NCI-H1092 treated with DMSO at 0.1 percent for 48 hours (cell line): ENCODE data around the gene KCNC1.

Source experiments
- DNase-seq: peaks from one replicate; lab custom pipeline; 2025; lab: John Stamatoyannopoulos, UW

Gene KCNC1

GRCh38 chr11:17734418-17734911, at the start of gene KCNC1:
KCNC1 (plus strand) TSS chr11:17734781; CDS start chr11:17736003, 1,222 bp downstream.
- peak; percentile 54 for DNase-seq

DNA sequence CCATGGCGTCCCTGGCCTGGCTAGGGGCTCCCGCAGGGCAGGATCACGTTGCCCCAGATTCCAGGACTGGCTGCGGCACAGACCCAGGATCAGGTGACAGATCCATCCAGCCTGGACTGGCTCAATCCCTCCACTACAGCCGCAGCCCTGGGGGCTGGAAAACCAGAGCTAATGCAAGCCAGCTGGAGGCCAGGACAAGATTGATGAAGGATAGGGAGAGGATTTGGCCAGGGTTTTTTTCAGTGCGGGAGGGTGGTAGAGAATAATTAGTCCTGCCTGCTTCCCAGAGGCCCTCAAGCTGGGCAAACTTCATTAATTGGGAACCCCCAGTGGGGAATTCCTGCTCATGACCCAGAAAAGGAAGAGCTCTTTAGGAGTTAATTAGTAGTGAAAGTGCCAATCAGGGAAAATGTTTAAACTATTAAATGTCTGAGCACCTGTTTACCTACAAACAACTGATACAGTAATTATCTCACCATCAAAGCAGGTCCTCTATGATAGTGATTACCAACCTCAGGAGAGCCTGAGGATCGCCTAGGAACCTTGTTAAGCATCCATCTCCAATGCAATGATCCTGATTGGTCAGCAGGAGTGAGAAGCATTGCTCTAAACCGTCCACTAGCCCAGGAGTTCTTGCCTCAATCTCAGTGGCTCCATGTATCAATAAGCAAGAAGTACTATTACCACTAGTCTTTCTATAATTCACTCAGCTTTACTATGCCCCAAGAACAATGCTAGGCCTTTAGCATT, 48.2 kb upstream of the KCNC1 start:
- DNase-seq: no peak

DNA sequence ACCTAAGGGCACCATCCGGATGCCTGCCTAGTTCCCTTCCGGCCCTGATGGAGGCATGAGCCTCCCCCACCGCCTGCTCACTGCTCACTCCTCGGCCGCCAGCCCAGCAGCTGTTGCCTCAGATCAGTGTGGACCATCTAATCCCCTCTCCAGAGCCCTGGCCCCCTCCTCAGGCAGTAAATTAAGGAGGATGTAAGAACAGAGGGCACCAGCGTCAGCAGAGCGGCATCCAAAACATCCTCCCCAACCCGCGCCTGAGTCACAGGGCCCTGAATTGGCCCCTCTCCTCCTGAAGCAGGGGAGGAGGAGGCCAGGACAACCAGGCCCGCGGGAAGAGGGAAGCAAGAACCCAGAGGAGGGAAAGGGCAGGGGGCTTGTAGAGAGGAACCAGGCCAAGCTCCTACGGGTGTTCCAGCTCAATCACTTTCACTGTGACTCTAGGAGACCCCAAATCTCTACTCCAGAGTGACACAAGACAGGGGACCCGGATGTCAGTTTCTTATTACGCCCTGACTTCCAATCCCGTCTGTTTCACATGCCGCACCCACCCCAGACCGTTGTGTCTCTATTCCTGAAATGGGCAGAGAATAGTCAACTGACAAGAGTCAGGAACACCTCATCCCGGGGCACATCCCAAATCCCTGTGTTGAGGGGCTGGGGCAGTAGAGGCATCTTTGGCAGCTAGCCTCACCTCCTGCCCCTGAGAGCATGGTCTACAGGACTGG, 46.5 kb upstream of the KCNC1 start:
- no peak for DNase-seq

GRCh38 chr11:17691550-17691949, 43.0 kb upstream of the KCNC1 start:
- no peak for DNase-seq

GRCh38 chr11:17691976-17692375, 42.6 kb upstream of the KCNC1 start:
- no peak for DNase-seq

GRCh38 chr11:17692931-17693330, 41.6 kb upstream of the KCNC1 start:
- DNase-seq: no peak

DNA sequence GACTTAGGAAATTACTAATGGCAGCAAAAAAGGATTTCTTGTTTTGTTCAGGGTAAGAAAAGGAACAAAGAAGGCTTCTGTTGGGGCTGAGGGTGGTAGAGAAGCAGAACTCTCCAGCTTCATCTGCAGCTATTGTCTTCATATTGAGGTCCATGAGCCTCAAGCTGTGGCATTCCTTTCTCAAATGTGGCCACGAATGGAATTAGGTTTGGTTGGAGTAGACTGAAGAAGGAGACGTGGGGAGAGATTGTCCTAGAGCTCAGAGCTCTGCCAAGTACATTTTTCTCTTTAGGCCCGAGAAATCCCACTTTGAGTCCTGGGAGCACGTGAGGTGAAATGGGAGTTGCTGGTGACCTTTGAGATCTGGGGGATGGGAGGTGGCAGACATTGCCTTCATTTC, 41.0 kb upstream of the KCNC1 start:
- DNase-seq: no peak

DNA sequence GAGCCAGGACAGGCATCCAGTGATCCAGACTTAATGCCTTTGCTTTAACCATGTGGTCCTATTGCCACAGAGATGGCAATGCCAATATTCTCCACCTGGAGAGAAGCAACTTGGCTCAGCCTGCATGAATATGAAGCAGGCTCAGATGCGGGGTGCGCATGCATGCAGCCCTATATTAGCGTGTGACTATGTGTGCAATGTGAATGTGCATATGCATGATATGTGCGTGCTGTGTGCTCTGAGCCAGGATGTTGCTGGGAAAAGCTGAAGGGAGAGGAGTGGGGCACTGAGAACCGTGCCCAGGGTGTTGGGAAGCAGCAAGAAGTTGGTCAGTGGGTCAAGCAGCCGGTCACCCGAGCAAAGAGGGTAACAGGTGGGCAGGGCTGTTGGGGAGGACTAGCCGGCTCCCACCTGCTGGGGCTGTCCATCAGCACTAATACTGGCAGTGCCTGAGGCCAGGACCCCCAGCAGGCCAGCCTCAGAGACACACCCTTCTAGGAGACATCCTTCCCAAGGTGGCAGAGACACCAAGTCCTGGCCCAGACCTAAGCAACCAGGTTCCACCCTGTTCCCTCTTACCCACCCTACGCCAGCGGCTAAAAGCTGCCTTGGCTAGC, 40.0 kb upstream of the KCNC1 start:
- DNase-seq: no peak

GRCh38 chr11:17695454-17696441, 38.8 kb upstream of the KCNC1 start:
- no peak for DNase-seq

DNA sequence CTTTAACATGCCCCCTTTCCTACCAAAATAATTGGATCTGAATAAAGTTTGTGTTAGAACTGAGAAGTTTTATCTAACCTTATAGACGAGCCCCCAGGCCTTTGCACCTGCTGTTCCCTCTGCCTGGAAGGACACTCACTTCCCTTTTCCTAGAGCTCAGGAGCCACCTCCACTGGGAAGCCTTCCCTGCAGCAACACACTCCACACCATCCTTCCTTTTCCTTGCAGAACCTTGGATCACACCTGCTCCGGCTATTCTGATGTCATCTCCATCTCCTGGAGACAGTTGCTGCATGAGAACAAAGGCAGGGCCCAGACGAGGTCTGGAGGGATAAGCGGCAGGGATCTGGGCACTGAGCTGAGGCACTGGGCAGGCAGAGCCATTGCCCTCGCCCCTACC, 37.8 kb upstream of the KCNC1 start:
- no peak for DNase-seq

- DNase-seq: no peak
Measured at GRCh38 chr11:17697175-17697949, 37.2 kb upstream of the KCNC1 start.

DNA sequence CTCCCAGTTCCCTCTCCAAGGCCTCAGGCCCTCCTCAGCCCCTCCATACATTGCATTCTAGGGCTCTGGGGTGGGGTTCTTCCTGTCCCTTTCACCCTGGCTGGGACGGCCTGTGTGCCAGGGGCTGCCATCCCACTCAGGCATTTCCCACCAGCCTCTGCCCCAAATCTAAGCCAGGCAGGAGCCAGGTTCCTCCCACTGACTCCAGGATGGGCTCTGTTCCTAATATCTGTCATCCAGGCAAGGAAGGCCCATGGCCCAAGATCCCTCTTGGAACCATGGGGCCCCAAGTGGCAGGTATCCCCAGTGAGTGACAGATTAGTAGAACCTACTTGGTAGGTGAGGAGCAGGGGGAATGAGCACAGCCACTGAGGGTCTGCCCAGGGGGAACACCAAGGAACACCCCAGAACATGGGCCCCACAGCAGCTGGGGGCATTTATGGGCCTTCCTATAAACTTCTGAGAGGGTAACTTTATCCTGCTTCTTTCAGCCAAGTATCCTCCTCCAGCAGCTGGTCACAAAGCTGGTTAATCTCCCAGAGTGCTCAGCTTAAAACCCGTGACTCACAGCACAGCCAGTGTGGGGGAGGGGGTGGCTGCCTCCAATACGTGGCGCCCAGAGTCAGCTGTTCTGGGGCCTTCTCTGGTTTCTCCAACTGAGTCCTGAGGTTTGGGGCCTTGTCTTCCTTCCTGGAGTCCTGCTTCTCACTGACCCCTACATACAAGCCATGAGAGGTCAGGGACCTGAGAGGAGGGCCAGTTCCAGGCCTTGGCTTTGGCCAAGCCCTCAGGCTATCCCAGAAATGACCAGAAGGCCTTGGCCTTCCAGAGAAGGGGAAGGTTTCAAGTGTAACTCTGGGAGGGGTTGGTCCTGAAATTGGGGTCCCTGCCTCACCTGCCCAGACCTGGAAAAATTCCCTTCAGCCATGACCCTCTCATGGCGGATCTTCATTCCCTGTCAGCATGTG, 35.1 kb upstream of the KCNC1 start:
- no peak for DNase-seq

GRCh38 chr11:17700991-17701390, 33.6 kb upstream of the KCNC1 start:
- DNase-seq: no peak

DNA sequence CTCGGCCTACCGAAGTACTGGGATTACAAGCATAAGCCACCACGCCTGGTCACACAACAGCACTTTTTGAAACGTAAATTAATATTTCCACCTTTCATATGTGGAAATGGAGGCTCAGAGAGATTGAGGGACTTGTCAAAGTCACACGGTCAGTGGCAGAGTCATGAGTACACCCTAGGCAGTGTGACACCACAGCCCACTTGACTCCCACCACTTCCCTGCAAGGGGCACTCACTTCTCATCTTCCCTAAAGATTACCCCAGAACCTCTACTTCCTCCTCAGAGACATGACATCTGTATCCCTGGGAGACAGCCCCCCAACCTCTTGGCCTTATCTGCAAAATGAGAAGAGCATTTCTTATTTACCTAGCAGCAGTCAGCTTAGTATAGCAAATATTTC, 31.7 kb upstream of the KCNC1 start:
- DNase-seq: no peak

DNA sequence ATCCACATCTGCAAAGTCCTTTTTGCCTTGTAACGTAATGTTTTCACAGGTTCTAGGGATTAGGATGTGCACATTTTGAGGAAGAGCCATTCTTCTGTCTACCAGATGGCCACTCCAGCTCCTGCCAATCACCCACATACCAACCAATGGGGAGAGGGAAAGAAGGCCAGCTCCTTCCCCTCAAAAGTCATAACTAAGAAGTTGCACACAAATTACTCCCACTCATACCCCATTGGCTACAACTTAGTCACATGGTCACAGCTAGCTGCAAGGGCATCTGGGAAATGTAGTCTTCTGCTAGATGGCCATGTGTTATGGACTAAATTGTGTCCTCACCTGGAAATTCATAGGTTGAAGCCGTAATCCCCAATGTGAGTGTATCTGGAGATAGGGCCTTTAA, 30.6 kb upstream of the KCNC1 start:
- no peak for DNase-seq

- DNase-seq: no peak
Measured at GRCh38 chr11:17707830-17708229, 26.8 kb upstream of the KCNC1 start.

DNA sequence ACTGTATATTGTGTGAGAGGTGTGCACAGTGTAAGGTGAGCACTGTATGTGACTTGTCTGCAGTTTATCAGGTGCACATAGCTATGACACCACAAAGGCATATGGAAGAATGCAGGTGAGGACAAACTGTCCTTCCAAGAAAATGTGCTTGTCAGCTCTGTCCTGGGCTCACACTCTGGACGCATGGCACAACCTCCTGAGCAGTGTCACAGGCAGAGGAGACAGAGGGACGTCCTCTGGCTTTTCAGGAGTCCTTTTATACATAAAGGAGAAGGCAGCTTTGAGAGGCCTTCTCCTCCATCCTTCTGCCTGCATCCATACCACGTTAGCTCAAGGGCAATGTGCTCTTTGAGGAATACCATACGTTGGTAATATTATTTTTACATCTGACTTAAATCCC, 22.7 kb upstream of the KCNC1 start:
- no peak for DNase-seq

GRCh38 chr11:17713851-17714250, 20.7 kb upstream of the KCNC1 start:
- no peak for DNase-seq

GRCh38 chr11:17714356-17714854, 20.2 kb upstream of the KCNC1 start:
- no peak for DNase-seq

DNA sequence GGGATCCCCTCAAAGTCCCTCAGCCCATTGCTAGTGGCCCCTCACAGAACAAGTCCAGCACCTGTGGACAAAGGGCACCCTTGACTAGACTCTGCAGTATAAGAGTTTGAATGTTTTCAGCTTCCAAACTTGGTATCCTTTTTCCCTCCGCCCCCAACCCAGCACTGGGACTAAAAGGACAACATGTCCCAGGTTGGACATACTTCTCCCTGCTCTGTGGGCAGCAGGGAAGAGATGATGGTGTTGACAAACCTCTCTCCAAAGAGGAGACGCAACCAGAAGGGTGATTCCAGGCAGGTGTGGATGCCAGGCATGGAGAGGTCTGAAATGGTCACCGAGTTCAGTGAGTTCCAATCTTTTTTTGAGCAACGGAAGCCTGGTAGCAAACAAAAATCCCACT, 19.7 kb upstream of the KCNC1 start:
- DNase-seq: no peak
